Testis (tissue), 3 donors: ENCODE data around the gene SHROOM2. TPM values are rescaled to one million over a fixed set of nuclear protein-coding genes. Genes with fewer than 3 reads are reported as not detected.
A peak's percentile ranks its signal among the peaks of the same experiment; 100 is the strongest.

ENCODE experiments used
- DNase-seq: peaks from one replicate; pipeline ENCODE4 v3.0.0-alpha.2; 2019
- H3K27ac ChIP-seq, 2 donors: fragments of 200-600 bp; sonication (generic); one replicate each; pipeline ENCODE4 v1.5.1; 2019
- H3K27me3 ChIP-seq: fragments of 200-600 bp; sonication (generic); one replicate; pipeline ENCODE4 v1.5.1; 2019
- H3K36me3 ChIP-seq: fragments of 200-600 bp; sonication (generic); one replicate; pipeline ENCODE4 v1.5.1; 2017; ENCODE audit warnings: low read depth; ENCODE audit errors: missing control alignments
- H3K4me1 ChIP-seq: fragments of 200-600 bp; sonication (generic); one replicate; pipeline ENCODE4 v1.5.1; 2019
- H3K4me3 ChIP-seq, 2 donors: fragments of 200-600 bp; sonication (generic); one replicate each; pipeline ENCODE4 v1.5.1; 2017 to 2019
- H3K9me3 ChIP-seq: fragments of 200-600 bp; sonication (generic); one replicate; pipeline ENCODE4 v1.5.1; 2017
- POLR2A ChIP-seq: fragments of 450-650 bp; IDR thresholded peaks from one replicate; pipeline ENCODE4 v1.6.1; 2017; ENCODE audit warnings: antibody characterized with exemption, mild to moderate bottlenecking, moderate library complexity
- WGBS, 2 donors: methylation state at CpG; one replicate each; pipeline ENCODE4 v1.1.5; 2018; 5-methylcytosine and 5-hydroxymethylcytosine counted together
- intact Hi-C: fragments of 100-400 bp; cut with DNase I; formaldehyde crosslinking; loops from one replicate; pipeline ENCODE4 v1.15.1; 2023; ENCODE audit warnings: low total_unique reads
- polyA plus RNA-seq: library from polyadenylated mRNA; stranded (reverse); fragments of 350-450 nt; fragmentation: Illumina TruSeq; extraction: RNeasy Lipid Tissue Mini Kit (QIAGEN cat#74804); gene quantifications from one replicate; pipeline ENCODE4 v1.2.3, GENCODE V29; 2014; ENCODE audit warnings: low read depth, low replicate concordance; ENCODE audit not compliant: insufficient read depth
- total RNA-seq, 2 donors: library from RNA; depleted of rRNA; stranded (reverse); fragments of >200 nt; gene quantifications; one replicate each; pipeline ENCODE4 v1.2.3, GENCODE V29; 2016
- TF ChIP-seq, protein P1 (sequence below), 3 experiments: fragments of 450-650 bp in 2 of 3; fragments of 200-600 bp in 1 of 3; sonication (generic) in 1 of 3; IDR thresholded peaks; one replicate each; pipeline ENCODE4 v1.5.1; 2016 to 2019; ENCODE audit warnings: antibody characterized with exemption in 3 of 3, mild to moderate bottlenecking in 2 of 3, moderate library complexity in 1 of 3

The SHROOM2 gene
- total and polyA plus RNA-seq, 3 donors from 2014 or later = 8.2 to 46.0 (median 22.1) TPM

DNA sequence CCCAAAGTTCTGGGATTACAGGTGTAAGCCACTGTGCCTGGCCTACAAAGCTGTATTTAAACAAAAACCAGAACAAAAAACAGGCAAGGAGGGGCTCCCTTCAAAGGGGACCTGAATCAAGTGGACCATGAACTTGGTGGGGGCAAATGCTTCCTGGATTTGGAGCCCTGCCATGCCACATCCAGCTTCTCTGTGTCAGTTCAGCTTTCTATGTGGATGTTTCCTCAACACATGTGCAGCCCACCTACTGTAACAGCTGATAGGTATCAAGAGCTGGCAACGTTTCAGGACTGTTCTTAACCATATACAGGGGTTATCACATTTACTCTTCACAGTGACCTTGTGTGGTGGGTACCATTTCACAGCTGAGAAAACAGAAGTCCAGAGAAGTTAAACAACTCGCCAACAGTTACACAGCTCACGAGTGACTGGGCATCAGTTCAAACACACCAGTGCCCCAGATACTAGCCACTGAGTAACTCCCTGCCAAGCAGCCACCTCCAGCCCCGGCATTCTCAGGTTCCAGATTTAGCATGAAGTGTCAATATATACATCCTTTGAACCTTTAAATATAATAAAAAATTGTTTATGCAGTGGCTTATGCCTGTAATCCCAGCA is 28.1 kb upstream of the SHROOM2 start:
- H3K36me3 ChIP-seq = no peaks in the 10 kb centered on the region
- WGBS, 2 donors = 57 to 79% methylated on average over 4 of the region's 4 CpGs
- no peaks in the 10 kb centered on the region for H3K27me3 ChIP-seq
- no peaks in the 10 kb centered on the region for H3K9me3 ChIP-seq
- no peak for DNase-seq
- no peak overlapping the region for H3K27ac ChIP-seq
- TF ChIP-seq, protein P1, sequence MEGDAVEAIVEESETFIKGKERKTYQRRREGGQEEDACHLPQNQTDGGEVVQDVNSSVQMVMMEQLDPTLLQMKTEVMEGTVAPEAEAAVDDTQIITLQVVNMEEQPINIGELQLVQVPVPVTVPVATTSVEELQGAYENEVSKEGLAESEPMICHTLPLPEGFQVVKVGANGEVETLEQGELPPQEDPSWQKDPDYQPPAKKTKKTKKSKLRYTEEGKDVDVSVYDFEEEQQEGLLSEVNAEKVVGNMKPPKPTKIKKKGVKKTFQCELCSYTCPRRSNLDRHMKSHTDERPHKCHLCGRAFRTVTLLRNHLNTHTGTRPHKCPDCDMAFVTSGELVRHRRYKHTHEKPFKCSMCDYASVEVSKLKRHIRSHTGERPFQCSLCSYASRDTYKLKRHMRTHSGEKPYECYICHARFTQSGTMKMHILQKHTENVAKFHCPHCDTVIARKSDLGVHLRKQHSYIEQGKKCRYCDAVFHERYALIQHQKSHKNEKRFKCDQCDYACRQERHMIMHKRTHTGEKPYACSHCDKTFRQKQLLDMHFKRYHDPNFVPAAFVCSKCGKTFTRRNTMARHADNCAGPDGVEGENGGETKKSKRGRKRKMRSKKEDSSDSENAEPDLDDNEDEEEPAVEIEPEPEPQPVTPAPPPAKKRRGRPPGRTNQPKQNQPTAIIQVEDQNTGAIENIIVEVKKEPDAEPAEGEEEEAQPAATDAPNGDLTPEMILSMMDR (IDR thresholded peaks at IDR 0.05) = no peak
- no peak for TF ChIP-seq POLR2A
- no peak overlapping the region for H3K4me3 ChIP-seq
- no peaks in the 10 kb centered on the region for H3K4me1 ChIP-seq
- intact Hi-C loops = no loop called here

GRCh38 chrX:9759337-9759736 is 26.9 kb upstream of the SHROOM2 start:
- H3K36me3 ChIP-seq = no peaks in the 10 kb centered on the region
- H3K9me3 ChIP-seq = no peaks in the 10 kb centered on the region
- no peak overlapping the region for H3K27ac ChIP-seq
- 87 to 88% methylated on average over 4 to 8 of the region's 8 CpGs for WGBS, 2 donors
- intact Hi-C loops = no loop called here
- no peaks in the 10 kb centered on the region for H3K27me3 ChIP-seq
- no peak for DNase-seq
- H3K4me1 ChIP-seq = no peaks in the 10 kb centered on the region
- H3K4me3 ChIP-seq = no peak overlapping the region
- TF ChIP-seq POLR2A = no peak
- TF ChIP-seq, protein P1 (IDR thresholded peaks at IDR 0.05) = no peak

DNA sequence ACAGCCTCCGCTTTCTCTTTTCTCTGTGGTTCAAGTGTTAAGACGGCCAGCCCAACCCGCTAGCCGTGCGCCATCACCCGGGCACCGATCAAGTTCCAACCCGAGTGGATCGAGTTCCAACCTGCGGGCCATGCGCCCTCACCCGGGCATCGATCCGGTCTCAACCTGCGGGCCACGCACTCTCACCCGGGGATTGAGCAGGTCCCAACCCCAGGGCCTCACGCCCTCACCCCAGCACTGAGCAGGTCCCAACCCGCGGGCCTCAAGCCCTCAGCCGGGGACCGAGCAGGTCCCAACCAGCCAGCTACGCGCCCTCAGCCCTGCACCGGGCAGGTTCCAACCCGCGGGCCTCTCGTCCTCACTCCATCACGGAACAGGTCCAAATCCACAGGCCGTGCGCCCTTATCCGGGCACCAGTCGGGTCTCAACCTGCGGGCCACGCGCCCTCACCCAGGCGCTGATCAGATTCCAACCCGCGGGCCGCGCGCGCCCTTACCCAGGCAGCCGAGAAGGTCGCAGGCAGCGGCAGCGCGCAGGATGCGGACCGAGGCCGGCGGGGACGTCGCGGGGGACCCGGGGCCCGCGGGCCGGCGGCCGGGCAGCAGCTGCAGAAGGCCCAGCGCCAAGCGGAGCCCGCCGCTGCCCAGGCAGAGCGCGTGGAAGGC is 21.0 kb upstream of the SHROOM2 start:
- no peaks in the 10 kb centered on the region for H3K4me1 ChIP-seq
- no peaks in the 10 kb centered on the region for H3K27me3 ChIP-seq
- no peak for TF ChIP-seq POLR2A
- TF ChIP-seq, protein P1 (IDR thresholded peaks at IDR 0.05) = no peak
- no peak overlapping the region for H3K27ac ChIP-seq
- WGBS, 2 donors = 15 to 33% methylated on average over 11 to 48 of the region's 67 CpGs
- peak overlapping the region; percentile 9 to 23 for H3K4me3 ChIP-seq
- no peaks in the 10 kb centered on the region for H3K9me3 ChIP-seq
- DNase-seq = no peak
- no peaks in the 10 kb centered on the region for H3K36me3 ChIP-seq
- intact Hi-C loops = no loop called here

- no peak within 1 kb of the TSS for H3K27ac ChIP-seq
- TF ChIP-seq, protein P1 (IDR thresholded peaks at IDR 0.05) = no peak
- no peak for TF ChIP-seq POLR2A
- H3K4me1 ChIP-seq = no peaks in the 10 kb centered on the region
- no peaks in the 10 kb centered on the region for H3K9me3 ChIP-seq
- WGBS, 2 donors = 16% methylated on average over 8 of the region's 26 CpGs; no CpG with 5 or more reads in 1 of the 2 donors
- no peaks in the 10 kb centered on the region for H3K27me3 ChIP-seq
- H3K36me3 ChIP-seq = no peaks in the 10 kb centered on the region
- intact Hi-C loops = no loop called here
- DNase-seq = peak; percentile 18
- peak within 1 kb of the TSS; percentile 9 to 23 for H3K4me3 ChIP-seq
These were observed 20.5 kb upstream of the SHROOM2 start, which contains the start of gene GPR143 for GRCh38 chrX:9765737-9766097. Gene GPR143, minus strand, starts transcription at chrX:9765847. Its CDS starts 30 bp downstream, at chrX:9765817.
